Small intestine (tissue), 7 donors: Measurements from ENCODE around the gene LYPD3. TPM values are rescaled to one million over a fixed set of nuclear protein-coding genes. Genes with fewer than 3 reads are reported as not detected.
A peak's percentile ranks its signal among the peaks of the same experiment; 100 is the strongest.
"Not testable (repeated sequence)": the region's sequence is repeated elsewhere in the genome, so short reads cannot be mapped to it uniquely, and the experiment has no call there.

Experiments used
- DNase-seq, 2 donors: peaks; one replicate each; pipeline versions ENCODE4 v3.0.0 to v3.0.0-alpha.2; 2013
- FAIRE-seq: peaks from 2 replicates; lab custom pipeline; 2012; peaks lifted over from hg19 to GRCh38; lab: Jason Lieb, UNC
- H3K27ac ChIP-seq, 3 donors: one replicate each; pipeline ENCODE4 v1.5.1; 2013; ENCODE audit warnings: low read length in 2 of 3, mild to moderate bottlenecking in 2 of 3, control low read depth in 1 of 3, inconsistent platforms in 1 of 3, low read depth in 1 of 3, moderate library complexity in 1 of 3
- H3K27me3 ChIP-seq, 3 donors: one replicate each; pipeline ENCODE4 v1.6.1; 2013; ENCODE audit warnings: low read length in 3 of 3, inconsistent platforms in 1 of 3; ENCODE audit not compliant: control insufficient read depth in 3 of 3, insufficient read depth in 3 of 3
- H3K36me3 ChIP-seq, 3 donors: one replicate each; pipeline ENCODE4 v1.6.1; 2013; ENCODE audit warnings: low read length in 3 of 3, inconsistent platforms in 1 of 3, low read depth in 1 of 3, mild to moderate bottlenecking in 1 of 3, moderate library complexity in 1 of 3; ENCODE audit not compliant: control insufficient read depth in 3 of 3, insufficient read depth in 2 of 3
- H3K4me1 ChIP-seq, 3 donors: one replicate each; pipeline ENCODE4 v1.6.1; 2013; ENCODE audit warnings: low read length in 2 of 3, inconsistent platforms in 1 of 3, low read depth in 1 of 3, mild to moderate bottlenecking in 1 of 3, moderate library complexity in 1 of 3; ENCODE audit not compliant: control insufficient read depth in 3 of 3, insufficient read depth in 2 of 3
- H3K4me3 ChIP-seq, 3 donors: one replicate each; pipeline ENCODE4 v1.5.1; 2013; ENCODE audit warnings: low read length in 3 of 3, control low read depth in 1 of 3, inconsistent platforms in 1 of 3, low read depth in 1 of 3, mild to moderate bottlenecking in 1 of 3, moderate library complexity in 1 of 3
- H3K9me3 ChIP-seq, 2 donors: one replicate each; pipeline ENCODE4 v1.6.1; 2013; ENCODE audit warnings: low read depth in 1 of 2, low read length in 1 of 2; ENCODE audit not compliant: control insufficient read depth in 2 of 2, insufficient read depth in 1 of 2
- WGBS, 3 donors: extraction: QIAGEN DNeasy Blood & Tissue Kit; methylation state at CpG; one replicate each; pipeline ENCODE4 v1.1.7; 2013; 5-methylcytosine and 5-hydroxymethylcytosine counted together
- polyA plus RNA-seq, 4 donors: library from polyadenylated mRNA; stranded (reverse) in 3 of 4; unstranded in 1 of 4; fragments of 200-250 nt in 3 of 4; fragments of 120-200 nt in 1 of 4; gene quantifications; one replicate each; pipeline versions ENCODE4 v1.2.1 to v1.2.3, GENCODE V29; 2013
- donor health status: healthy with polysubstance abuse.
- donor health status: control.
- donor health status: control.
- donor health status: Bipolar disorder and iron deficiency.
- donor health status: healthy.

LYPD3 gene
- polyA plus RNA-seq, 4 donors: 0.73 to 1.1 (median 0.86) TPM; not detected in 1

DNA sequence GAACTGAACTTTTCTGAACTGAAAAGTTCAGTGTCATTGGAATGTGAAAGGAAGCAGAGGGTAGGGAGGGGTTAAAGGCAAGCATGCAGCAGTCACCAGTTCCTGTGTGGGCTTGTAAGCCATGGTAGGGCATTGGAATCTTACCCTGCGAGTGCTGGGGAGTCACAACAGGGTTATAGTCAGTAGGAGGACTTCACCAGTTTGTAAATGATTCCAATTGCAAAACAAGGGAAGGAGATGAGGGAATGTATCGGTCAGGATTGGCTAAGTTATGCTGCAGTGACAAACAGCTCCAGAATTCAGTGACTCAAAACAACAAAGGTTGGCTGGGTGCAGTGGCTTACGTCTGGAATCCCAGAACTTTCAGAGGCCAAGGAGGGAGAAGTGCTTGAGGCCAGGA, 12.8 kb downstream of the LYPD3 start:
- 64 to 71% (median 70%) methylated on average over 3 of the region's 3 CpGs for WGBS, 3 donors
- peaks cover 0 to 3% (median 0%) of the 10 kb centered on the region in 3 donors for H3K27me3 ChIP-seq
- no peak for DNase-seq
- no peaks in the 10 kb centered on the region for H3K4me1 ChIP-seq
- H3K27ac ChIP-seq: no peak overlapping the region
- H3K9me3 ChIP-seq: peaks cover 0 to 3% of the 10 kb centered on the region in 2 donors
- H3K4me3 ChIP-seq: no peak overlapping the region
- H3K36me3 ChIP-seq: no peaks in the 10 kb centered on the region
- no peak for FAIRE-seq

DNA sequence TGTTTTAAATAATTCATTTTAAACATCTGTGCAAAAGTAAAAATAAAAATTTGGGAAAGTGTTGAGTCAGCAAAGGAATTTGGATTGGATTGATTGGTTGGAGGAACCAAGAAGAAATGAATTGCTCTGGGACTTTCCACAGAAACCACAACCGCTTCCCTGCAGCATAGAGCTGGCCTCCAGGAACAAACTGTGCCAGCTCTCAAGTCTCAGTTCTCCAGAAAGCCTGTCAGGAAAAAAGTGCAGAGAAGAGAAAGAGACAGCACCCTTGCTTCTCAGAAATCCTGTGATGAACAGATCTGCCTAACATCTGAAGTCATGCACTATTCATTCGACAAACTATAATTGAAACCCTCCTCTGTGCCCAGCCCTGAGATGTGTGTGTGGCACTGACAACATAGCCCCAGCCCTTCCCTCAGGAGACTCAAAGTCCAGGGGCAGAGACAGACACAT, 14.8 kb downstream of the LYPD3 start:
- Histone ChIP-seq H3K9me3 (peaks cover 0 to 3% of the 10 kb centered on the region in 2 donors), H3K4me3 (no peak overlapping the region), H3K4me1 (no peaks in the 10 kb centered on the region), H3K27me3 (peaks cover 0 to 3% (median 0%) of the 10 kb centered on the region in 3 donors), H3K36me3 (no peaks in the 10 kb centered on the region), H3K27ac (peak overlapping the region in 1 of 3 donors; percentile 5)
- 64 to 77% (median 68%) methylated on average over 2 of the region's 2 CpGs for WGBS, 3 donors
- DNase-seq: no peak
- no peak for FAIRE-seq

DNA sequence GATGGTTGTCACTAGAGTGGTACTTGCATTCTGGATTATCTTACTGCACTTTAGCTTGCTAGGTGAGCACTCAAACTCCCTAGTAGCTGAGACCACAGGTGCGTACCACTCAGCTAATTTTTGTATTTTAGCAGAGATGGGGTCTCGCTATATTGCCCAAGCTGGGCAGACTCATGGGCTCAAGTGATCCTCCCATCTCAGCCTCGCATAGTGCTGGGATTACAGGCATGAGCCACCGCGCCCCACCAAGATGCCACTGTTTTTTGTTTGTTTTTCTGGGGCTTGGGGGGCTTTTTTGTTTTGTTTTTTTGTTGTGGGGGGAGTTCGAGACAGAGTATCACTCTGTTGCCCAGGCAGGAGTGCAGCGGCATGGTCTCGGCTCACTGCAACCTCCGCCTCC, 17.8 kb downstream of the LYPD3 start:
- no peak for FAIRE-seq

DNA sequence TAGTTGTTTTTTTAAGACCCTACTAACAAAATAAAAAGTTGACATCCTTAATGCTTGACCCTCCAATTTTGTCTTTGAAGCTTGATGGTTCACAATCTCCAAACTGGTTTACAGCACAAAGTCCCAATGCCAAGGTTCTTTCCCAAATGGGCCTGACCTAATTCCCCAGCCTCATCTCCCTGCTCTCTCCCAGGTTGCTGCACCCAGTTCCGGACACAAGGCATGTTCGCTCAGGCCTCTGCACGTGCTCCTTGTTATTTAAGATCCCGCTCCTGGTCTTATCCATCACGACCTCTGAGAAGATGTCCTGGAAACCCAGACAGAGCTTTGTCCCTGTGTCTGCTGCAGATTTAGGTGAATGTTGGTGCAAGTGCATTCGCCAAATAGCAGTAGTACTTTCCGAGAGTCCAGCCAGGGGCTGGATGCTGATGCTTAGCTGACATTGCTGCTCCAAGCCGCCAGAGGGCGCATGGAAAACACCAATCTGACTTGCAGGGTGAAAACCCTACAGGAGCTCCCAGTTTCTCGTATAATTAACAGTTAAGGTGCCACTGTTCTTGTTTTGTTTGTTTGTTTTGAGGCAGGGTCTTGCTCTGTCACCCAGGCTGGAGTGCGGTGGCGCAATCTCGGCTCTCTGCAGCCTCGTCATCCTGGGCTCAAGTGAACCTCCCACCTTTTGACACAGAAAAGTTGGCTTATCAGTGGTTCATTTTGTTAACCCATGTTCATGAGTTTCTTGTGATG, 18.5 kb downstream of the LYPD3 start:
- H3K36me3 ChIP-seq: no peaks in the 10 kb centered on the region
- H3K9me3 ChIP-seq: no peaks in the 10 kb centered on the region
- FAIRE-seq (no peak), DNase-seq (peak; percentile 81 to 85)
- no peak overlapping the region for H3K27ac ChIP-seq
- no peaks in the 10 kb centered on the region for H3K4me1 ChIP-seq
- no peak overlapping the region for H3K4me3 ChIP-seq
- 30 to 31% (median 30%) methylated on average over 14 of the region's 14 CpGs for WGBS, 3 donors
- no peaks in the 10 kb centered on the region for H3K27me3 ChIP-seq

More for the DNA sequence above, 17.8 kb downstream of the LYPD3 start:
- H3K36me3 ChIP-seq: no peaks in the 10 kb centered on the region
- 94 to 96% (median 94%) methylated on average over 9 of the region's 9 CpGs for WGBS, 3 donors
- H3K27ac ChIP-seq: no peak overlapping the region
- H3K9me3 ChIP-seq: peaks cover 0 to 2% of the 10 kb centered on the region in 2 donors
- no peaks in the 10 kb centered on the region for H3K4me1 ChIP-seq
- no peak overlapping the region for H3K4me3 ChIP-seq
- H3K27me3 ChIP-seq: no peaks in the 10 kb centered on the region
- no peak for DNase-seq

DNA sequence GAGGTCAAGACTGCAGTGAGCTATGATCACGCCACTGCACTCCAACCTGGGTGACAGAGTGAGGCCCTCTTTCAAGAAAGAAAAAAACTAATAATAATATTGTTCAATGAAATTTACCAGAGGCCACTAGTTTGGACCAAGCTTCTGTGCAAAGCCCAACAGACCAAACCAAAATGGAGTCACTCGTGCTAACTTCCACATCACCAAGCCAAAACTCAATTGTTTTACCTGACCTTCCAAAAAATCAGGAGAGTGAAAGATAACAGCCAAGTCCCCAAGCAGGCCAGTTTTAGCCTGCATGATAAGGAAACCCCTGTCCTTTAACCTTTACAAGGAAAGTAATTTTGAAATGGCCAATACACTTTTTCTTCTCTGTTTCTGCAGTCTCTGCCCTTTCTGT, 20.0 kb downstream of the LYPD3 start:
- Histone ChIP-seq H3K4me1 (no peaks in the 10 kb centered on the region), H3K27ac (no peak overlapping the region), H3K27me3 (no peaks in the 10 kb centered on the region), H3K36me3 (no peaks in the 10 kb centered on the region), H3K4me3 (no peak overlapping the region), H3K9me3 (no peaks in the 10 kb centered on the region)
- WGBS, 3 donors: 90 to 98% (median 93%) methylated on average over 2 of the region's 2 CpGs
- FAIRE-seq (no peak), DNase-seq (no peak)

DNA sequence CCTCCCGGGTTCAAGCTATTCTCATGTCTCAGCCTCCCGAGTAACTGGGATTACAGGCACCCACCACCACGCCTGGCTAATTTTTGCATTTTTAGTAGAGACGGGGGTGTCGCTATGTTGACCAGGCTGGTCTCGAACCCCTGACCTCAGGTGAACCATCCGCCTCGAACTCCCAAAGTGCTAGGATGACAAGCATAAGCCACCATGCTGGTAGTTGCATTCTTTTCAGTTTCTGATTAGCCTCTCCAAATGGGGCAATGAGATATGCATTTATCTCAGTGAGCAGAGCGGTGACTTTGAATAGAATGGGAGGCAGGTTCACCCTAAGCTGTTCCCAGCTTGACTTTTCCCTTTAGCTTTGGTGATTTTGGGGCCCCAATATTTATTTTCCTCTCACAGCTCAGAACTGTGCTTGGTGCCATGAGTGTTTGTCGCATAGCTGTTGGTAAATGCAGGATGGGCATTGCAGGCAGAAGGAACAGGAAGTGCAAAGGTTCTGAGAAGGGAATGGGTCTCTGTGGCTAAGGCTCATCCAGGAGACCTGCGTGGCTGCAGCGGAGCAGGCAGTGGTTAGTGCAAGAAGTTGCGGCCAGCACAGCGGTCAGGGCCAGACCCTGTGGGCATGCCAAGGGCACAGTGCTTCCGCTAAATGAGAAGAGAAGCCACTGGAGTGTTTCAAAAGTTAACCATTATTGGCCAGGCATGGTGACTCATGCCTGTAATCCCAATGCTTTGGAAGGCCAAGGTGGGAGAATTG, 20.7 kb downstream of the LYPD3 start:
- DNase-seq (no peak), FAIRE-seq (no peak)
- Histone ChIP-seq H3K36me3 (no peaks in the 10 kb centered on the region), H3K27me3 (no peaks in the 10 kb centered on the region), H3K27ac (no peak overlapping the region), H3K9me3 (no peaks in the 10 kb centered on the region), H3K4me3 (no peak overlapping the region), H3K4me1 (no peaks in the 10 kb centered on the region)
- 88 to 91% (median 89%) methylated on average over 15 of the region's 15 CpGs for WGBS, 3 donors

DNA sequence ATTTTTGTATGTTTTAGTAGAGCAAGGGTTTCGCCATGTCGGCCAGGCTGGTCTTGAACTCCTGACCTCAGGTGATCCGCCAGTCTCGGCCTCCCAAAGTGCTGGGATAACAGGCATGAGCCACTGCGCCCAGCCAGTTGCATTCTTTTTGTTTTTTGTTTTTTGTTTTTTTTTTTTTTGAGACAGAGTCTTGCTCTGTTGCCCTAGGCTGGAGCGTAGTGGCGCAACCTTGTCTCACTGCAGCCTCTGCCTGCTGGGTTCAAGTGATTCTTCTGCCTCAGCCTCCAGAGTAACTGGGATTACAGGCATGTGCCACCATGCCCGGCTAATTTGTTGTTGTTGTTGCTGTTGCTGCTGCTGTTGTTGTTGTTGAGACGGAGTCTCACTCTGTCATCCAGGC, 21.3 kb downstream of the LYPD3 start:
- H3K27me3 ChIP-seq, H3K27ac ChIP-seq, H3K4me1 ChIP-seq, DNase-seq, FAIRE-seq, H3K36me3 ChIP-seq, H3K9me3 ChIP-seq, H3K4me3 ChIP-seq: not testable (repeated sequence)
- WGBS, 3 donors: 93 to 97% (median 94%) methylated on average over 9 of the region's 9 CpGs

DNA sequence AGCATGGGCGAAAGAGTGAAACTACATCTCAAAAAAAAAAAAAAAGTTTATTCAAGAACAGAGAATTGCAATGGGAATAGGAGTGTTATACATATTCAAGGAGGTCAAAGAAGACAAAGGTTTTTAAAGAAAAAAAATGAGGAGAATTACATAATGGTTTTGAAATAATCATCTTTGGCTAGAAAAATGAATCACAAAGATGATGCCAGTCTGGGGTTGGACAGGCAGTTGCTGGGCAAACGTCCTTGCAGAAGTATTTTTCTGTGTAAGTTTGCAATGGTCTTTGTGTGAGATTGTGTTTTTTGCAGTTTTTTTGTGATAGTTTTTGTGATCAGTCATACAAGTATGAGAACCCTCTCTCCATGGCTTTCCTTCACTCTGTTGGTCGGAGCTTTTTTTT, 23.7 kb downstream of the LYPD3 start:
- WGBS, 3 donors: 64 to 75% (median 71%) methylated on average over 3 of the region's 3 CpGs
- Histone ChIP-seq H3K27ac (no peak overlapping the region), H3K4me1 (peaks cover 0 to 5% (median 5%) of the 10 kb centered on the region in 3 donors), H3K4me3 (no peak overlapping the region), H3K36me3 (no peaks in the 10 kb centered on the region), H3K9me3 (peaks cover 0 to 4% of the 10 kb centered on the region in 2 donors), H3K27me3 (no peaks in the 10 kb centered on the region)
- DNase-seq (no peak), FAIRE-seq (no peak)
